Activated CD4-positive, alpha-beta memory T cell treated with anti-CD3 and anti-CD28 coated beads, Interleukin-2, amount 10 ng/mL, durations not matched to agents 7 days and 5 days (primary cell): Measurements from ENCODE around the gene ARHGEF12. TPM values are rescaled to one million over a fixed set of nuclear protein-coding genes. Genes with fewer than 3 reads are reported as not detected.

Experiments
- CTCF ChIA-PET: fragments of 350-600 bp; sonication (Branson Sonifier 250); formaldehyde crosslinking; loops from one replicate; lab custom pipeline; 2021; ENCODE audit warnings: antibody characterized with exemption, inconsistent platforms; lab: Charles Lee
- POLR2A ChIA-PET: fragments of 350-600 bp; sonication (Branson Sonifier 250); formaldehyde crosslinking; loops from one replicate; lab custom pipeline; 2021; ENCODE audit warnings: antibody characterized with exemption; lab: Charles Lee
- DNase-seq: peaks from one replicate; pipeline ENCODE4 v3.0.0-alpha.2; 2020
- H3K27ac Mint-ChIP-seq: one replicate; pipeline ENCODE4 v1.8.0; 2021; ENCODE audit warnings: mild to moderate bottlenecking, mixed read lengths
- H3K27me3 Mint-ChIP-seq: one replicate; pipeline ENCODE4 v1.8.0; 2021; ENCODE audit warnings: mixed read lengths
- H3K36me3 Mint-ChIP-seq: one replicate; pipeline ENCODE4 v1.8.0; 2021; ENCODE audit warnings: low read depth, mixed read lengths
- H3K4me1 Mint-ChIP-seq: one replicate; pipeline ENCODE4 v1.8.0; 2021; ENCODE audit warnings: mixed read lengths
- H3K4me3 Mint-ChIP-seq: one replicate; pipeline ENCODE4 v1.8.0; 2021; ENCODE audit warnings: mild to moderate bottlenecking, mixed read lengths
- H3K9me3 Mint-ChIP-seq: one replicate; pipeline ENCODE4 v1.8.0; 2021; ENCODE audit warnings: mixed read lengths
- total RNA-seq, 2 experiments: library from RNA; stranded (reverse); gene quantifications; one replicate each; pipeline ENCODE4 v1.2.3, GENCODE V29; 2021

Gene ARHGEF12
- total RNA-seq, 2 experiments from 2014 or later = 19.7 to 21.5 TPM

- ChIA-PET CTCF (no interaction called here), POLR2A (no interaction called here)
- H3K27me3 Mint-ChIP-seq = no peaks in the 10 kb centered on the region
- H3K9me3 Mint-ChIP-seq = no peaks in the 10 kb centered on the region
- no peak overlapping the region for H3K27ac Mint-ChIP-seq
- DNase-seq = no peak
- no peaks in the 10 kb centered on the region for H3K4me1 Mint-ChIP-seq
- H3K4me3 Mint-ChIP-seq = no peak overlapping the region
- peaks cover 10% of the 10 kb centered on the region for H3K36me3 Mint-ChIP-seq
These were observed 135.8 kb downstream of the ARHGEF12 start for GRCh38 chr11:120471994-120472393.

- no peak overlapping the region for H3K27ac Mint-ChIP-seq
- CTCF ChIA-PET = no interaction called here
- H3K4me3 Mint-ChIP-seq = no peak overlapping the region
- no peaks in the 10 kb centered on the region for H3K9me3 Mint-ChIP-seq
- peaks cover 10% of the 10 kb centered on the region for H3K36me3 Mint-ChIP-seq
- no peaks in the 10 kb centered on the region for H3K27me3 Mint-ChIP-seq
- H3K4me1 Mint-ChIP-seq = peaks cover under 1% of the 10 kb centered on the region
- DNase-seq = no peak
- POLR2A ChIA-PET = no interaction called here
These were observed 137.3 kb downstream of the ARHGEF12 start for GRCh38 chr11:120473503-120473902.

- H3K4me3 Mint-ChIP-seq = no peak overlapping the region
- H3K27ac Mint-ChIP-seq = no peak overlapping the region
- H3K4me1 Mint-ChIP-seq = peaks cover 7% of the 10 kb centered on the region
- H3K36me3 Mint-ChIP-seq = peaks cover 12% of the 10 kb centered on the region
- no peaks in the 10 kb centered on the region for H3K27me3 Mint-ChIP-seq
- H3K9me3 Mint-ChIP-seq = no peaks in the 10 kb centered on the region
- ChIA-PET POLR2A (no interaction called here), CTCF (no interaction called here)
- DNase-seq = no peak
These were observed 145.9 kb downstream of the ARHGEF12 start for GRCh38 chr11:120482149-120482548.

- DNase-seq = no peak
- ChIA-PET POLR2A (no interaction called here), CTCF (interaction anchor here (0.7 kb wide), 1 partner anchor 24 kb away, joined by 3 read pairs; no protein-coding TSS in a partner anchor)
- Mint-ChIP-seq H3K36me3 (peaks cover 5% of the 10 kb centered on the region), H3K27me3 (no peaks in the 10 kb centered on the region), H3K27ac (no peak overlapping the region), H3K4me3 (no peak overlapping the region), H3K4me1 (no peaks in the 10 kb centered on the region), H3K9me3 (no peaks in the 10 kb centered on the region)
These were observed 148.5 kb downstream of the ARHGEF12 start for GRCh38 chr11:120484722-120485121.

GRCh38 chr11:120486138-120486537, 149.9 kb downstream of the ARHGEF12 start:
- H3K9me3 Mint-ChIP-seq = no peaks in the 10 kb centered on the region
- CTCF ChIA-PET = no interaction called here

GRCh38 chr11:120489799-120490198, 153.6 kb downstream of the ARHGEF12 start:
- POLR2A ChIA-PET = no interaction called here
- Mint-ChIP-seq H3K27ac (no peak overlapping the region), H3K4me1 (no peaks in the 10 kb centered on the region), H3K27me3 (no peaks in the 10 kb centered on the region), H3K9me3 (no peaks in the 10 kb centered on the region), H3K4me3 (no peak overlapping the region), H3K36me3 (peaks cover 1% of the 10 kb centered on the region)
- DNase-seq = no peak
- CTCF ChIA-PET = interaction anchor here (0.9 kb wide), 1 partner anchor 321 kb away, joined by 3 read pairs; no protein-coding TSS in a partner anchor

More at GRCh38 chr11:120486138-120486537, 149.9 kb downstream of the ARHGEF12 start:
- Mint-ChIP-seq H3K4me3 (no peak overlapping the region), H3K4me1 (no peaks in the 10 kb centered on the region), H3K36me3 (peaks cover 5% of the 10 kb centered on the region), H3K27me3 (no peaks in the 10 kb centered on the region), H3K27ac (no peak overlapping the region)
- no peak for DNase-seq
- POLR2A ChIA-PET = no interaction called here

GRCh38 chr11:120492486-120492885, 156.3 kb downstream of the ARHGEF12 start:
- no peak overlapping the region for H3K4me3 Mint-ChIP-seq
- CTCF ChIA-PET = no interaction called here
- no peaks in the 10 kb centered on the region for H3K36me3 Mint-ChIP-seq
- H3K27me3 Mint-ChIP-seq = peaks cover 2% of the 10 kb centered on the region
- POLR2A ChIA-PET = no interaction called here
- no peak for DNase-seq
- no peak overlapping the region for H3K27ac Mint-ChIP-seq
- H3K9me3 Mint-ChIP-seq = no peaks in the 10 kb centered on the region
- H3K4me1 Mint-ChIP-seq = no peaks in the 10 kb centered on the region

GRCh38 chr11:120494595-120494994, 158.4 kb downstream of the ARHGEF12 start:
- DNase-seq = no peak
- H3K27me3 Mint-ChIP-seq = peaks cover 11% of the 10 kb centered on the region
- POLR2A ChIA-PET = no interaction called here
- H3K4me1 Mint-ChIP-seq = no peaks in the 10 kb centered on the region
- H3K36me3 Mint-ChIP-seq = no peaks in the 10 kb centered on the region
- CTCF ChIA-PET = no interaction called here
- no peak overlapping the region for H3K4me3 Mint-ChIP-seq
- no peak overlapping the region for H3K27ac Mint-ChIP-seq
- no peaks in the 10 kb centered on the region for H3K9me3 Mint-ChIP-seq

GRCh38 chr11:120499088-120499487, 162.9 kb downstream of the ARHGEF12 start:
- no peaks in the 10 kb centered on the region for H3K36me3 Mint-ChIP-seq
- DNase-seq = no peak
- CTCF ChIA-PET = no interaction called here
- POLR2A ChIA-PET = no interaction called here
- H3K27me3 Mint-ChIP-seq = peaks cover 34% of the 10 kb centered on the region
- no peaks in the 10 kb centered on the region for H3K9me3 Mint-ChIP-seq
- H3K4me1 Mint-ChIP-seq = no peaks in the 10 kb centered on the region
- no peak overlapping the region for H3K27ac Mint-ChIP-seq
- no peak overlapping the region for H3K4me3 Mint-ChIP-seq

GRCh38 chr11:120499859-120500258, 163.6 kb downstream of the ARHGEF12 start:
- ChIA-PET POLR2A (no interaction called here), CTCF (interaction anchor here (1.4 kb wide), 1 partner anchor 185 kb away, joined by 4 read pairs; no protein-coding TSS in a partner anchor)
- peaks cover 40% of the 10 kb centered on the region for H3K27me3 Mint-ChIP-seq
- no peaks in the 10 kb centered on the region for H3K4me1 Mint-ChIP-seq
- H3K36me3 Mint-ChIP-seq = no peaks in the 10 kb centered on the region
- no peak for DNase-seq
- no peaks in the 10 kb centered on the region for H3K9me3 Mint-ChIP-seq
- H3K27ac Mint-ChIP-seq = no peak overlapping the region
- H3K4me3 Mint-ChIP-seq = no peak overlapping the region

GRCh38 chr11:120500414-120501071, 164.3 kb downstream of the ARHGEF12 start:
- H3K4me1 Mint-ChIP-seq = no peaks in the 10 kb centered on the region
- H3K27me3 Mint-ChIP-seq = peaks cover 45% of the 10 kb centered on the region
- no peaks in the 10 kb centered on the region for H3K36me3 Mint-ChIP-seq
- no peak overlapping the region for H3K27ac Mint-ChIP-seq
- no peak for DNase-seq
- POLR2A ChIA-PET = no interaction called here
- CTCF ChIA-PET = interaction anchor here (1.4 kb wide), 1 partner anchor 185 kb away, joined by 4 read pairs; no protein-coding TSS in a partner anchor
- no peaks in the 10 kb centered on the region for H3K9me3 Mint-ChIP-seq
- H3K4me3 Mint-ChIP-seq = no peak overlapping the region

- CTCF ChIA-PET = no interaction called here
- Mint-ChIP-seq H3K27ac (no peak overlapping the region), H3K27me3 (peaks cover 48% of the 10 kb centered on the region)
These were observed 165.2 kb downstream of the ARHGEF12 start for GRCh38 chr11:120501440-120501839.

GRCh38 chr11:120501976-120502755, 166.0 kb downstream of the ARHGEF12 start:
- H3K4me3 Mint-ChIP-seq = no peak overlapping the region

More at GRCh38 chr11:120501440-120501839, 165.2 kb downstream of the ARHGEF12 start:
- no peak for DNase-seq
- Mint-ChIP-seq H3K9me3 (no peaks in the 10 kb centered on the region), H3K4me3 (no peak overlapping the region), H3K4me1 (no peaks in the 10 kb centered on the region), H3K36me3 (no peaks in the 10 kb centered on the region)
- POLR2A ChIA-PET = no interaction called here

More at GRCh38 chr11:120501976-120502755, 166.0 kb downstream of the ARHGEF12 start:
- no peaks in the 10 kb centered on the region for H3K36me3 Mint-ChIP-seq
- no peaks in the 10 kb centered on the region for H3K9me3 Mint-ChIP-seq
- no peak for DNase-seq
- ChIA-PET CTCF (interaction anchor here (1.6 kb wide), 1 partner anchor 693 kb away, joined by 3 read pairs; no protein-coding TSS in a partner anchor), POLR2A (no interaction called here)
- no peak overlapping the region for H3K27ac Mint-ChIP-seq
- peaks cover 55% of the 10 kb centered on the region for H3K27me3 Mint-ChIP-seq
- no peaks in the 10 kb centered on the region for H3K4me1 Mint-ChIP-seq
